ENCODE data around the gene TIGD3. TPM values are rescaled to one million over a fixed set of nuclear protein-coding genes. Genes with fewer than 3 reads are reported as not detected.
A peak's percentile ranks its signal among the peaks of the same experiment; 100 is the strongest.

The TIGD3 gene
- total RNA-seq, 1 donor from 2014 or later = 0.20 TPM

DNA sequence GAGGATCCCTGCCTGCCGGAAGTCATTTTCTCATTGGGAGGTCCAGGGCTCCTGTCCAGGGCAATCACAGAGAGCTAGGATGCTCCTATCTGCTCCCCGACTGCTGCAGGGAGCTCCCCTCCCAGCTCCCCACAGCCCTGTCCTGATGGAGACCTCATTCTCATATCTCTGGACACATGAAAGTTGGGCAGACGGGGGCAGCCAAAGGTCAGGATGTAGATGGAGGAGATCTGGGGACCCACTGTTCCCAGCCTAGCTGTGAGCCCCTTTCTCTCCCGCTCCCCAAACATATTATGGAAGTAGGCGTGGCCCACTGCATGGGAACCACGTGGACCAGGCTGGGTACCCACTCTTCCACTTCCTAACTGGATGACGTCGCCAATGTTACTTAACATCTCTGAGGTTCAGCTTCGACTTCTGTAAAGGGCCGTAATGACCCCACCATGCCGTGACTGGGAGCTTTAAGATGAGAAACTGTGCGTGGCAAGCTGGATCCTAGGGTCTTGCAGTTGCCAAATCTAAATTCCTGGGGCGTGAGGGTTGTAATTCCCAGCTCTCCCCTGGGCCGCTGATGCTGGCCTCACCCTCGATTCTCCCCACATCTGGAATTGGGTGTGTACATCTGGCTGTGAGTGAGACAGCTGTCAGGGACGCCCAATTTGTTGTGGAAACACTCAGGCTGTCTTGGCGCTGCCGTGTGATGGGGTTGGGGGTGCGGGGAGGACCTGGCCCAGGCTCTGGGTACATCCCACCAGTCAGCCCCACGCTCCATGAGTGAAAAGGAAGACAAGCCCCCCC lies 38.1 kb upstream of the TIGD3 start:
- peak overlapping the region; percentile 86 for H3K4me2 ChIP-seq (ENCODE audit: low read length)
- no peak for TF ChIP-seq EZH2 (IDR thresholded peaks at IDR 0.05; ENCODE audit: insufficient read depth, low read length)
- TF ChIP-seq CTCF (IDR thresholded peaks at IDR 0.05; ENCODE audit: insufficient read depth, low read depth, low read length) = no peak
- H3K4me3 ChIP-seq (ENCODE audit: insufficient read depth, low read depth, low read length) = peak overlapping the region; percentile 74
- H3K4me1 ChIP-seq (ENCODE audit: insufficient read depth, low read length) = peaks cover 30% of the 10 kb centered on the region
- peak overlapping the region; percentile 67 for H3K27ac Mint-ChIP-seq (ENCODE audit: unreplicated experiment)
- H3K4me3 Mint-ChIP-seq (ENCODE audit: unreplicated experiment) = peak overlapping the region; percentile 92
- peaks cover 18% of the 10 kb centered on the region for H3K4me1 Mint-ChIP-seq (ENCODE audit: low read depth, unreplicated experiment)
- no peaks in the 10 kb centered on the region for H3K9me3 ChIP-seq (ENCODE audit: insufficient read depth, low read depth, low read length)
- peak; percentile 83 for DNase-seq (ENCODE audit: low read depth)
- no peaks in the 10 kb centered on the region for H3K9me3 Mint-ChIP-seq (ENCODE audit: unreplicated experiment)
- peak; percentile 41 for FAIRE-seq
- H3K36me3 ChIP-seq (ENCODE audit: insufficient read depth, low read length) = peaks cover 3% of the 10 kb centered on the region
- no peaks in the 10 kb centered on the region for H3K27me3 ChIP-seq (ENCODE audit: insufficient read depth, low read length)
- peak overlapping the region; percentile 82 for H3K27ac ChIP-seq (ENCODE audit: low read depth, low read length)
- peak overlapping the region; percentile 92 for H3K9ac ChIP-seq (ENCODE audit: low read length)
- peak overlapping the region; percentile 42 for H2AFZ ChIP-seq (ENCODE audit: low read depth, low read length)
- peaks cover 65% of the 10 kb centered on the region for H3K79me2 ChIP-seq (ENCODE audit: insufficient read depth, low read length)
- no peaks in the 10 kb centered on the region for H3K27me3 Mint-ChIP-seq (ENCODE audit: low read depth, unreplicated experiment)
- H3K36me3 Mint-ChIP-seq (ENCODE audit: low read depth, unreplicated experiment) = peaks cover 5% of the 10 kb centered on the region
- H4K20me1 ChIP-seq (ENCODE audit: insufficient read depth, low read length) = peaks cover 49% of the 10 kb centered on the region

- peaks cover 7% of the 10 kb centered on the region for H3K36me3 ChIP-seq (ENCODE audit: insufficient read depth, low read length)
- H3K4me2 ChIP-seq (ENCODE audit: low read length) = peak overlapping the region; percentile 86
- Mint-ChIP-seq H3K36me3 (ENCODE audit: low read depth, unreplicated experiment) (peaks cover 6% of the 10 kb centered on the region), H3K27me3 (ENCODE audit: low read depth, unreplicated experiment) (no peaks in the 10 kb centered on the region), H3K4me1 (ENCODE audit: low read depth, unreplicated experiment) (peaks cover 18% of the 10 kb centered on the region), H3K4me3 (ENCODE audit: unreplicated experiment) (peak overlapping the region; percentile 92), H3K9me3 (ENCODE audit: unreplicated experiment) (no peaks in the 10 kb centered on the region), H3K27ac (ENCODE audit: unreplicated experiment) (peak overlapping the region; percentile 67)
- H3K27me3 ChIP-seq (ENCODE audit: insufficient read depth, low read length) = no peaks in the 10 kb centered on the region
- H3K4me1 ChIP-seq (ENCODE audit: insufficient read depth, low read length) = peaks cover 30% of the 10 kb centered on the region
- H2AFZ ChIP-seq (ENCODE audit: low read depth, low read length) = peak overlapping the region; percentile 42
- no peak for TF ChIP-seq EZH2 (IDR thresholded peaks at IDR 0.05; ENCODE audit: insufficient read depth, low read length)
- peak overlapping the region; percentile 92 for H3K9ac ChIP-seq (ENCODE audit: low read length)
- peak overlapping the region; percentile 74 for H3K4me3 ChIP-seq (ENCODE audit: insufficient read depth, low read depth, low read length)
- DNase-seq (ENCODE audit: low read depth) (peak; percentile 65), FAIRE-seq (no peak)
- H3K79me2 ChIP-seq (ENCODE audit: insufficient read depth, low read length) = peaks cover 73% of the 10 kb centered on the region
- peak overlapping the region; percentile 82 for H3K27ac ChIP-seq (ENCODE audit: low read depth, low read length)
- no peaks in the 10 kb centered on the region for H3K9me3 ChIP-seq (ENCODE audit: insufficient read depth, low read depth, low read length)
- H4K20me1 ChIP-seq (ENCODE audit: insufficient read depth, low read length) = peaks cover 56% of the 10 kb centered on the region
These were observed 37.3 kb upstream of the TIGD3 start for GRCh38 chr11:65317025-65317786.

GRCh38 chr11:65320386-65321075 lies 34.0 kb upstream of the TIGD3 start:
- Mint-ChIP-seq H3K27ac (ENCODE audit: unreplicated experiment) (no peak overlapping the region), H3K27me3 (ENCODE audit: low read depth, unreplicated experiment) (no peaks in the 10 kb centered on the region), H3K36me3 (ENCODE audit: low read depth, unreplicated experiment) (peaks cover 13% of the 10 kb centered on the region), H3K9me3 (ENCODE audit: unreplicated experiment) (no peaks in the 10 kb centered on the region), H3K4me1 (ENCODE audit: low read depth, unreplicated experiment) (peaks cover 10% of the 10 kb centered on the region), H3K4me3 (ENCODE audit: unreplicated experiment) (no peak overlapping the region)
- no peaks in the 10 kb centered on the region for H3K27me3 ChIP-seq (ENCODE audit: insufficient read depth, low read length)
- peaks cover 21% of the 10 kb centered on the region for H3K4me1 ChIP-seq (ENCODE audit: insufficient read depth, low read length)
- no peak overlapping the region for H2AFZ ChIP-seq (ENCODE audit: low read depth, low read length)
- H3K4me2 ChIP-seq (ENCODE audit: low read length) = no peak overlapping the region
- no peak overlapping the region for H3K9ac ChIP-seq (ENCODE audit: low read length)
- peaks cover 12% of the 10 kb centered on the region for H3K36me3 ChIP-seq (ENCODE audit: insufficient read depth, low read length)
- TF ChIP-seq CTCF (IDR thresholded peaks at IDR 0.05; ENCODE audit: insufficient read depth, low read depth, low read length) (no peak), EZH2 (IDR thresholded peaks at IDR 0.05; ENCODE audit: insufficient read depth, low read length) (no peak)
- no peaks in the 10 kb centered on the region for H3K9me3 ChIP-seq (ENCODE audit: insufficient read depth, low read depth, low read length)
- peaks cover 75% of the 10 kb centered on the region for H4K20me1 ChIP-seq (ENCODE audit: insufficient read depth, low read length)
- FAIRE-seq (no peak), DNase-seq (ENCODE audit: low read depth) (no peak)
- H3K27ac ChIP-seq (ENCODE audit: low read depth, low read length) = no peak overlapping the region
- H3K4me3 ChIP-seq (ENCODE audit: insufficient read depth, low read depth, low read length) = no peak overlapping the region
- H3K79me2 ChIP-seq (ENCODE audit: insufficient read depth, low read length) = peaks cover 75% of the 10 kb centered on the region
